Astrocyte of the cerebellum (primary cell): ENCODE measurements around the gene HIVEP1.
A peak's percentile ranks its signal among the peaks of the same experiment; 100 is the strongest.

Source experiments
- DNase-seq: peaks from one replicate; pipeline ENCODE4 v3.0.0-alpha.2; 2011; ENCODE audit warnings: low read depth
- H3K4me3 ChIP-seq: 2 replicates; pipeline ENCODE4 v1.5.1; 2011; ENCODE audit warnings: mild to moderate bottlenecking, low read depth, low read length, moderate library complexity
- in situ Hi-C: cut with HindIII; loops from 2 replicates; pipeline ENCODE4 v1.10.0; 2017; ENCODE audit warnings: low sequenced_read_pairs
- TF ChIP-seq, protein P1 (sequence below): IDR thresholded peaks from 2 replicates; pipeline ENCODE4 v1.5.1; 2012; ENCODE audit warnings: low read length, low read depth, moderate library complexity, mild to moderate bottlenecking; ENCODE audit errors: missing control alignments

HIVEP1 gene

GRCh38 chr6:12062605-12063004, 50.5 kb downstream of the HIVEP1 start:
- H3K4me3 ChIP-seq = no peak overlapping the region
- TF ChIP-seq, protein P1, sequence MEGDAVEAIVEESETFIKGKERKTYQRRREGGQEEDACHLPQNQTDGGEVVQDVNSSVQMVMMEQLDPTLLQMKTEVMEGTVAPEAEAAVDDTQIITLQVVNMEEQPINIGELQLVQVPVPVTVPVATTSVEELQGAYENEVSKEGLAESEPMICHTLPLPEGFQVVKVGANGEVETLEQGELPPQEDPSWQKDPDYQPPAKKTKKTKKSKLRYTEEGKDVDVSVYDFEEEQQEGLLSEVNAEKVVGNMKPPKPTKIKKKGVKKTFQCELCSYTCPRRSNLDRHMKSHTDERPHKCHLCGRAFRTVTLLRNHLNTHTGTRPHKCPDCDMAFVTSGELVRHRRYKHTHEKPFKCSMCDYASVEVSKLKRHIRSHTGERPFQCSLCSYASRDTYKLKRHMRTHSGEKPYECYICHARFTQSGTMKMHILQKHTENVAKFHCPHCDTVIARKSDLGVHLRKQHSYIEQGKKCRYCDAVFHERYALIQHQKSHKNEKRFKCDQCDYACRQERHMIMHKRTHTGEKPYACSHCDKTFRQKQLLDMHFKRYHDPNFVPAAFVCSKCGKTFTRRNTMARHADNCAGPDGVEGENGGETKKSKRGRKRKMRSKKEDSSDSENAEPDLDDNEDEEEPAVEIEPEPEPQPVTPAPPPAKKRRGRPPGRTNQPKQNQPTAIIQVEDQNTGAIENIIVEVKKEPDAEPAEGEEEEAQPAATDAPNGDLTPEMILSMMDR = no peak
- in situ Hi-C loops = no loop called here
- DNase-seq = no peak

DNA sequence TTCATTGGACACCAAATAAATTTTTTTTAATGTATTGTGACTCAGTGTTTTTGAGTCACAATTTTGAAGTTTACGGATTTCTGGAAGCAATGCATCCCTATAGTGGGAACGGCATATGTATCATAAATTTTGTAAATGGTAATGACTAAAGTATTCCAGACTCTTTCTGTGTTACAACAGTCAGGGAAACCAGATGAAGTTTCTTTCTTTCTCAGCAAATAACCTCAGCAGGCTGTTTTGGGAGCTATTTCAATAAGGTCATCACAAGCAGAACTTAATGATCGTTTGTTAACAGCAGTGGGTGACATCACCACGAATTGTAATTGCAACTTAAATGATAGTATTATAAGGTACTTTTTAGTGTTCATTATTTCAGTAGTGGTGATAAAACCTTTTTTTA, 52.0 kb downstream of the HIVEP1 start:
- H3K4me3 ChIP-seq = no peak overlapping the region
- in situ Hi-C loops = no loop called here
- DNase-seq = no peak
- TF ChIP-seq, protein P1 = no peak

- no peak overlapping the region for H3K4me3 ChIP-seq
- DNase-seq = no peak
- in situ Hi-C loops = no loop called here
- TF ChIP-seq, protein P1 = no peak
These were observed 52.5 kb downstream of the HIVEP1 start for GRCh38 chr6:12064538-12065071.

DNA sequence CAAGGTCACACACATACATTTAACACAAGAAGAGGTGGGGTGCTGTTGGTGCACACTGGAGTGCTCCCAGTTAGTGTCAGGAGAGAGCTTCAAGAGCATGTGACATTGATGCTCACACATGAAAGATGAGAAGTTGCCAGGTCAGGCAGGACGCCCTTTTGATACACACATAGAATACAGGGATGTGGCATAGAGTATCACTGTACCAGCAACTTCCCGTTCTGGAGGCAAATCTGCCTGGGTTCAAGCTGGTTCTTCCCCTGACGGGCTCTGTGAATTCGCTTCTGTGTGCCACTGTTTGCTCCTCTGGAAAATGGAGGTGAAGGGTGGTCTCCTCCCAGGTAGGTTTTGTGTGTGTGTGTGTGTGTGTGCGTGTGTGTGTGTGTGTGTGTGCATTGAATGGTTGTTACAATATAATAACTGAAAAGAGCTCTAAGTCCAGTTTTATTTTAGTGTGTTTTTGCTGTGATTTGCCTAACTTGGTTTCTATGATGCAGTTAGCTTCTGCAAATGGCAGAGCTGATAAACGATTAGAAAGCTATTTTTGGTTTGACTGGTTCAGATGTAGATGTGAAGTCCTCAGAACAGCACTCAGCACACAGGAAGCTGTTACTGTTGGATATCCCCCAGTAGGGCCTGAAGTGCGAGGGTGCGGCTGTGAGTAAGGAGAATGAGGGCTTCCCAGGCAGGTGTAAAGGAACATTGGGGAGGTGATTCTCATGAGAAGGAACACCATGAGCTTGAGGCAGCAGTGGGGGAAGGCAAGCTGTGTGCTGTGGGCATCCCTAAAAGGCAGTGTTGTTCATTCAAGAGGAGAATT, 53.4 kb downstream of the HIVEP1 start:
- no peak for DNase-seq
- in situ Hi-C loops = no loop called here
- TF ChIP-seq, protein P1 = no peak
- no peak overlapping the region for H3K4me3 ChIP-seq

DNA sequence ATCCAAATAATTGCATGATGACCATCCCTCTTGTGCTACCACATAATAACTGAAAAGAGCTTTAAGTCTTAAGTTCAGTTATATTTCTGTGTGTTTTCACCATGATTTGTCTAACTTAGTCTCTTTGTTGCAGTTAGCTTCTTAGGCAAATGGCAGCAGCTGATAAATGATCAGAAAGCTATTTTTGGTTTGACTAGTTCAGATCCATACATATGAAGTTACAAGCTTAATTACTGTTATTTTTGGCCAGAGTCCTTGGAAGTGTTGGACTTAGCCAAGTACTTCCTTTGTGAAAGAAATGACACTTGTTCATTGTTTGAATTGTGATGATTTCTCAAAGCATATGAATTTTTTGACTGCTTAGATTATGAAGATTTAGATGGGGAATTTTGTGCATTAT, 54.2 kb downstream of the HIVEP1 start:
- TF ChIP-seq, protein P1 = no peak
- in situ Hi-C loops = no loop called here
- H3K4me3 ChIP-seq = no peak overlapping the region
- DNase-seq = peak; percentile 48

DNA sequence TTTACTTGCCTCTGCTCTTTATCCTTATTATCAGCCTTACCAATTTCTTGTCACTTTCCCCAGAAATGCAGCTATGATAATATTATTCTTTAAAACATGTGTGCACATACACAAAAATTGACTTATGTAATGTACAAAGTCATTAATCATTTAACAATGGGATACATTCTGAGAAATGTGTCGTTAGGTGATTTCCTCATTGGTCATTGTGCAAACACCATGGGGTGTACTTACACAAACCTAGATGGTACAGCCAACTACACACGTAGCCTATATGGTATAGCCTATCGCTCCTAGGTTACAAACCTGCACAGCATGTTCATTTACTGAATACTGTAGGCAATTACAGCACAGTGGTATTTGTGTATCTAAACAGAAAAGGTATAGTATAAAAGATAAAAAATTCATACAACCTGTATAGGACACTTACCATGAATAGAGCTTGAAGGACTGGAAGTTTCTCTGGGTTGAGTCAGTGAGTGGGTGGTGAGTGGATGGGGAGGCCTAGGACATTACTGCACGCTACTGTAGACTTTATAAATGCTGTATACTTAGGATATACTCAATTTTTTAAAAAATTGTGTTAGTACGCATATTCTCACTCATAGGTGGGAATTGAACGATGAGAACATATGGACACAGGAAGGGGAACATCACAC, 56.9 kb downstream of the HIVEP1 start:
- H3K4me3 ChIP-seq = no peak overlapping the region
- in situ Hi-C loops = no loop called here
- TF ChIP-seq, protein P1 = no peak
- no peak for DNase-seq
